Midbrain (tissue), 1 donor: ENCODE measurements around the gene PRLHR.
"Not testable (repeated sequence)": the region's sequence is repeated elsewhere in the genome, so short reads cannot be mapped to it uniquely, and the experiment has no call there.

ENCODE experiments used
- DNase-seq: peaks from one replicate; lab custom pipeline; 2025; lab: John Stamatoyannopoulos, UW

PRLHR gene

DNA sequence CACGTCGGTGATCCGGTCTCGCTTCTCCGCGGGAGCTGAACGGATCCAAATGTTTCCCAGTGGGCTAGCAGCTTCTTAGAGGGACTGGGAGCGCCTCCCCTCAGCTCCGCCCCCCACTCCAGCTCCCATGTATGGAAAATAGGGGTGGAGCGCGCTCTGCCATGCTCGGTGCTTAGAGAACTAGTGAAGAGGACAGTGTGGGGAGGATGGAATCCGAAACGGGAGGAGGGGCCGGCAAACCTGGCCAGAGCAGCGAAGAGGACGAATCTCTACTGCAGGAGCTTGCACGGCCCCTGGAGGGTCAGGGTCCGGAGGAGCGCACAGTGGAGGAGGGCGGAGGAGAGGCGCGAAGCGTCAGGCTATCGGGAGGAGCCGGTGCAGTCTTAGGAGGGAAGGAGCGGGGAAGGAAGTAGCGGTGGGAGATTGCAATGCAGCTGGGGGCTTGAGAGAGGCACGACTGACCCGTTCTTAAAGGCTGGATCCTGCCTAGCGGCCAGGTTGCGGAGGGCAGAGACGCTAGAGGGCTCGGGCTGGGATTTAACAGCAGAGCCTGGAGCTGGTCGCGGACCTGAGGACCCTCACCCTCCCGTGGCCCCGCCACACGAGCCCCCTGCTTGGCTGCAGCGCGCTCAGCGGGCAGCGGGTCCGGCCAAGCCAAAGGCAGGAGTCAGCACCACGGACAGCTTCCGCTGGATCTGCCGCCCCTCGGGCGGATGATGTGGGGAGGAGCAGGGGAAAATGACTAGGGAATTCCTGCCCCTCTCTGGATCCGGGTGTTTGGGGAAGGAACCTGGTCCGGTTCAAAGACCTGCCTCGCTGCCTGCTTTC is at the start of gene PRLHR:
PRLHR (minus strand) TSS at position 51 of the 828 bp plus-strand sequence. CDS start 404 bp downstream, outside the sequence.
- DNase-seq, result peak; percentile 24

- DNase-seq, result no peak
Observed at GRCh38 chr10:118642228-118642627, 46.8 kb upstream of the PRLHR start.

DNA sequence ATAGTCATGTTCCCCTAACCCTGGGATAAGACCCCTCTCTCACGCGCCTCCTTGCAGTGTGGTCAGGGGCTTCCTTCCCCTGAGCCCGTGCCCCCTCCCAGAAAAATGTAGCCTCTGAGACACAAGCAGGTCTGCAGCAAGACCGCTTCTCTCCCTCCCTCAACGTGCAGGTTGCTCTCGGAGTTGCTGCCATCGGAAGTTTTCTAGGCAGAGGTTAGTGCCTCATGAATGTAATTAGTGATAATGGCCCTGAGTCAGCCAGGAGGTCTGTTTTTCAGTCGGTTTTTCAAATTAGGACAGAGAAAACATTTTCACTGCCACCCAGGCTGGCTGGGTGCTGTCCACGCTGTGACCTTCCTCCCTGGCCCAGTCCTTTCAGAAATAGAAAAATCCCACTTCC is 43.2 kb upstream of the PRLHR start:
- DNase-seq, result no peak

- DNase-seq, result no peak
Observed at GRCh38 chr10:118635674-118636402, 40.4 kb upstream of the PRLHR start.

GRCh38 chr10:118633786-118634185 is 38.3 kb upstream of the PRLHR start:
- no peak for DNase-seq

GRCh38 chr10:118629211-118629610 is 33.8 kb upstream of the PRLHR start:
- no peak for DNase-seq

- no peak for DNase-seq
Observed at GRCh38 chr10:118628397-118628796, 32.9 kb upstream of the PRLHR start.

DNA sequence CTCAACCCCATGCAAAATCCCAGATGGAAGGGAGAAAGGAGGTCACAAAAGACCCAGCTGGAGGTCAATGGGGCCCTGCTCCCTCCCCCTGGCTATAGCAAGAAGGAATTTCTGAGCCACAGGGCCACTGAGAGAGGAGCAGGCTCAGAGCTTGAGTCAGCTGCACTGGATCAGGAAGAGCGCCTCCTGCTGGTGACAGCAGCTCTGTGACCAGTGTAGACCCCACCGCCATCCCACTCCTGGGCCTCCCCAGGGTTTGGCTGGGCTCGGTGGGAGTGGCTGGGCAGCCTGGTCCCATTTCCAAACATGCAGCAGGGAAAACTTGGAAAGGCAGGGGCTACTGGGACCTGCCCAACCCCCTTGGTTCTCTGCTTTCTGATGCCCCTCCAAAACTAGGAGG is 31.5 kb upstream of the PRLHR start:
- DNase-seq, result no peak

GRCh38 chr10:118625504-118625903 is 30.1 kb upstream of the PRLHR start:
- no peak for DNase-seq

DNA sequence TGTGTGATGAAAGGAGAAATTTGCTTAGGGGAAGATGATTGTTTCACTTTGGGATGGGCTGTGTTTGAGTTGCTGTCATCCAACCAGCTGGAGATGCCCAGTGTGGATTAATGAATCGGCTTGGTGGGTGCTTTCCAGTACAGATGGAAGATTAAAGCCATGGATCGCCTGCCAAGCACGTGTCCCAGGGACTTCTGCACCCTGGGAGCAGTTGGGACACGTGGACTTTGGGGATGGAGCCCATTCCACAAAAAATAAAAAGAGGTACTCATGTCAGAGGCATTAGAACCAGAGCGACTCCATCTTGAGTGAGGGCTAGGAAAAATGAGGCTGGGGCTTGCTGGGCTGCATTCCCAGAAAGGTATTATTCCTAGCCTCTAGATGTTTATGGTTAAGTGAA is 29.3 kb upstream of the PRLHR start:
- no peak for DNase-seq

- no peak for DNase-seq
Observed at GRCh38 chr10:118621304-118621942, 26.0 kb upstream of the PRLHR start.

- DNase-seq, result not testable (repeated sequence)
Observed at GRCh38 chr10:118613863-118614262, 18.4 kb upstream of the PRLHR start.

DNA sequence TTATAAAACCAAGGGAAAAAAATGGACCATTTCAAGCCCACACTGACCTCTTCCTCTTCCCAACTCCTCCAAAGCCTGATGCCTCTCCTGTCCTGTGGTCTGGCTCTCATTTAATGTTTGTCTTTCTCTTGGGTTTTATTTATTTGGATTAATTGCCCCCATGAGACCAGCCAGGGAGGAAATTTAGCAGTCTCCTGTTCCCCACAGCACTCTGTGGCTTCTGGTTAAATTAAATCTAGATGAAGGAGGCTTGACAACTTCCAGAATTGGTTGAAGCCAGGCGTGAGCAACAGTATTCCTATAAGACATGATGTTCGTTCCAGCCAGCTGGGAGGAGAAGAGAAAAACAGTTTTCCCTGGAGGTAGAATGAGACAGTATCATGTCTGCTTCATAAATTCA is 15.1 kb upstream of the PRLHR start:
- no peak for DNase-seq

DNA sequence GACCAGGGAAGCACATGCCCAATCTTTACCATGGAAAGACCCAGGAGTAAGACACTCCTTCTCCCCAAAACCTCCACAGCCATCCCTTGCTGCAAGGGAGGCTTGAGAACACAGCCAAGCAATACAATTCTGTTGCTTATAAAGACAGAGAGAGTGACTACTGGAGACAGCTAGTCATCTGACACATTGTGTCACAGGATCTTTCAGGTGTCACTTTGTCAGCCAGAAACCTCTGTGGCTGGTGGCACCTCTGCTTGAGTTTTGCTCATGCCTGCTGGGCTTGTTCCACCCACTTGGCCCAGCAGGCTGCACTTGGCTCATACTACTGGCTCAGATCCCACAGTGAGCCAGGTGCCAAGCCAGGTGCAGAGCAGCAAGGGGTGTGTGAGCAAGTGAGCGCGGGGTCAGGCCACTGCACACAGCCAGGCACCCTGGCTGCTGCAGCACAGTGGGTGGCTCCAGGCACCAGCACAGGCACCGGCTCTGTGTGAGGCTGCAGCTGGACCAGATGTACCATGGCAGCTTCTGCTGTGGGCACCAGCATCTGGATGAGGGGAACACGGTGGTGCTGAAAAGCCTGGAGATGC is 12.4 kb upstream of the PRLHR start:
- DNase-seq, result no peak

GRCh38 chr10:118605694-118606093 is 10.2 kb upstream of the PRLHR start:
- no peak for DNase-seq

- peak; percentile 8 for DNase-seq
Observed at GRCh38 chr10:118596426-118597124, 1.1 kb upstream of the PRLHR start.

- no peak for DNase-seq
Observed at GRCh38 chr10:118595064-118595420, 406 bp downstream of the PRLHR start.

DNA sequence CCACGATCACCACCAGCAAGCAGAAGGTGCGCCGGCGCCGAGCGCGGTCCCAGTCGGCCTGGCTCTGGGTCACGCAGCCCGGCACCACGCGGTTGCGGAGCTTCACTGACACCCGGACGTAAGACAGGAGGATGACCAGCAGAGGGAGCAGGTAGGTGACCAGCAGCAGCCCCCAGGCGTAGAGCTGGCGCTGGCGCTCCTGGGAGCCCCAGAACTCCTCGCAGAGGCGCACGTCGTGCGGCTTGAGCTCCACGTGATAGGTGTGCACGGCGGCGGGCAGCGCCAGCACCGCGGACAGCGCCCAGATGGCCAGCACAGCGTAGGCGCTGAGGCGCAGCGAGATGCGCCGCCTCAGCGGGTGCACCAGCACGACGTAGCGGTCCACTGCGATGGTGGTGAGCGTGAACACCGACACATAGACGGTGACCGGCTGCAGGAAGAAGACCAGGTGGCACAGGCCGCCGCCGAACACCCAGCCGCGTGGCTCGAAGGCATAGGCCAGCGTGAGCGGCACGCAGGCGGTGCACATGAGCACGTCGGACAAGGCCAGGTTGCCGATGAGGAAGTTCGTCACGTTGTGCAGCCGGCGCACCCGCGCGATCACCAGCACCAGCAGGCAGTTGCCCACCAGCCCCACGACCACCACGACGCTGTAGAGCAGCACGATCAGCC is 920 bp downstream of the PRLHR start:
- DNase-seq, result peak; percentile 6

DNA sequence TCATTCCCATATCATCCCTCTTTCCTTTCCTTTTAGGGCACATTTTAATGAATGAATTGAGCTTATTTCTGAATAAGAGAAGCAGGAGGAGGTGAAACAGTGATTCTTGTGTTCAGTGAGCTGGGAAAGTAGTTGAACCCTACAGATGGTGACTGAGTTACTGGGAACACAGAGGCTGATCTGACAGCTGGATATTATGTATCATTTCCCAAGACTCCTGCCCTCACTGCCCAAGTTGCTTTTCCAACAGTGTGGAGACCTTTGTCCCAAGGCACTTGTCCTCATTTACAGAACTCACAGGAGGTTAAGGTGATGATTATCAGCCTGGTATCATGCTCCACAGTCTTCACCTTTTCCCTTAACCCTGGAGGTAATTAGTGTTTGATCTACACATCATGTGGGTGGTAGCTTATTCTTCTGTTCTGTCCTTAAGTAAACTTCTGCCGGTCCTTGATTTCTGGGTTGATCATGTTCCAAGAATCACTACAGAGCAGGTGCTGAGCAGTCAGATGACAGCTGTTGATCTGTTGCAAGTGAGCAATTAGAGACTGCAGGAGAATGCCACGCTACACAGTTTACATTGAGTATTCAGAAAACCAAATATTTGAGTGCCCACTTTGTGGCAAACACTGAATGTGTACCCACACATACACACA is 2.6 kb downstream of the PRLHR start:
- DNase-seq, result no peak

DNA sequence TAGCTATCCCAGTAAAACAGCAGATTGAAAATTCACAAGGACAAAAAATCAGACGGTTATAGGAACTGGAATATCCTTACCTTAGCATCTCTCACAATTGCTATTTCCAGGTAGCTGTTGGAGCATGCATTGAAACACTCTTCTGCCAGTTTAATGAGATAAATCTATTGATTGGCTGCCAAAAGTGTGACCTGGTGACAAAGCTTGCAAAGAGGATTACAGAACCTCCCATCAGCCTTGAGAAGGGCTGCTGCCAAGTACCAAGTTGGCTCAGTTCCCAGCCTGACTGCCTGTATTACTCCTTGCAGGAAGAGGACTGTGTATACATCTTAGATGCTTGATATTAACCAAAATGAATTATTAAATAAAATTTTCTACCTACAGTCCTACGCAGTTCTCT is 5.1 kb downstream of the PRLHR start:
- DNase-seq, result peak; percentile 65
